GM19455 (cell line): ENCODE measurements around the gene FLACC1.
"Not testable (repeated sequence)": the region's sequence is repeated elsewhere in the genome, so short reads cannot be mapped to it uniquely, and the experiment has no call there.

ENCODE experiments used
- ATAC-seq: cut with Tn5 transposase; IDR thresholded peaks from one replicate; pipeline ENCODE4 v1.9.1; 2021; ENCODE audit not compliant: unreplicated experiment

The FLACC1 gene

DNA sequence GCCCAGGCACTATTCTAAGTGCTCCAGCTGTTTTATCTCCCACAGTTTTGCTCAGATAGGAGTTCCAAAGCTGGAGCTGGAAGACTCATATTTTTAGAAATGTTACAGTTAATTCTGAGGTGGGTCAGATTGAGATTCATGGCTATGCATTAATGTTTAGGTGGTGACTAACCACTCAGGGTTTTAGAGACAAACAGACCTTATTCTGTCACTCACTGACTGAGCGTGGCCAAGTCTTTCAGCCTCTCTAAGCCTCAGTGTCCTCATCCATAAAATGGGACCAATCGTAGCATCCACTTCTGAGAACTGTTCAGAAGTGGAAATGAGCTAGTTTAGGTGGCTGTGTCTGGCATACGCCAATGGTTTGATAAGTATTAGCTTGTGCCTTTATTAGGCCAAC is 101.1 kb downstream of the FLACC1 start:
- ATAC-seq: no peak

DNA sequence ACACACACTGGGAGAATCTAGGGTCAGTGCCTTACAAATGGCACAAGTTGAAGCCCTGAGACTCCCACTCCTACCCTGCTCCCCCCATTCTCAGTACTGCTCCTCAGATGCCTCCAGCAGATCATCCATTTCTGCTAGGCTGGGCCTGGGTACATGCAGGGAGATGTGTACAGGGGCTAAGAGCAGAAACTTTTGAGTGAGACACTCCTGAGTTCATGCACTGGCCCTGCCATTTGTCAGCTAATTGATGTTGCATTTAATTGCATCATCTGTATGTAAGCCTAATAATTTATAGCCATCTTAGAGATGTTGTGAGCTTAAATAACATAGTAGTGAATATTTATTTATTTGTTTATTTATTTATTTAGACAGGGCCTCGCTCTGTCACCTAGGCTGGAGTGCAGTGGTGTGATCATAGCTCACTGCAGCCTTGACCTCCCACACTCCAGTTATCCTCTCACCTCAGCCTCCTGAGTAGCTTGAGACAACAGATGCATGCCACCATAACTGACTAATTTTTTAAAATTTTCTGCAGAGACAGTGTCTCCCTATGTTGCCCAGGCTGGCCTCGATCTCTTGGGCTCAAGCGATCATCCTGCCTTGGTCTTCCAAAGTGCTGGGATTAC is 101.6 kb downstream of the FLACC1 start:
- no peak for ATAC-seq

DNA sequence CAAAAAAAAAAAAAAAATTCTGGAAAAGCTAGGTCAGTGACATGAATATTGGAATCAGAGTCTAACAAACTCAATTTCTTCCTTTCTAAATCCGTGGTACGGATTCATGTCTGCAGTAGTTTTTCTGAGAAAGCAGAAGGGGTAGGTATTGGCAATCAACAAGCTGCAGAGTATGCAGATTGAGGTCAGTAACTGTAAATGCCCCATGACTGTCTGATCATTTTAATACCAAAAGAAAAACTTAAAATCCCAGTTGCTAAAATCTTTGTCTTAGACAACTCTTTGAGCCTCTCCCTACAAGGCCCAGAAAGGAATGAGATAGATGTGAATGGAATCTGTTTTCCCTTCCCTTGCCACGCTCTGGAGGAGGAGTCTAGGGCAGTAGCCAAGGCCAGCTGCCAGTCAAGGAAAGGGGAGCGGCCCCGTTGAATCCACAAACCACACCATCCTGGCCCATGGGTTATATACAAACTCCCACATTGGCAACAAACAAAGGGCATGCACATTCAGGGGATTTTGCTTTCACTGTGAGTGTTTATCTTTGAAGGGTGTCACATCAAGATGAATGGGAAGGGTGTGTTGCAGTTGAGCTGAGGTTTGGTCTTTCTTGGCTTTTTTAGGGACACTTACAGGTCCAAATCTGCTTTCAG is 102.9 kb downstream of the FLACC1 start:
- ATAC-seq: no peak

DNA sequence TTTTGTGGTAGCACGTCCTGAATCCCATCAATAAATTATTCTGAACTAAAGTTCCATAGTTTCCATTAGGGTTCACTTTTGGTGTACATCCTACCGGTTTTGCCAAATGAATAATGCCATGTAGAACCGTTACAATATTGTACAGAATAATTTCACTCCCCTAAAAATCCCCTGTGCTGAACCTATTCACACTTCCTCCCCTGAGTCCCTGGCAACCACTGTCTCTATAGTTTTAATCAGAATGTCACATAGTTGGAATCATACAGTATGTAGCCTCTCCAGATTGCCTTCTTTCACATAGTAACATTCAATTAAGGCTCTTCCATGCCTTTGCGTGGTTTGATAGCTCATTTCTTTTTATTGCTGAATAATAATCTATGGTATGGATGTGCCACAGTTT is 106.4 kb downstream of the FLACC1 start:
- ATAC-seq: no peak

GRCh38 chr2:201249889-201250288 is 107.3 kb downstream of the FLACC1 start:
- no peak for ATAC-seq

GRCh38 chr2:201248288-201248844 is 108.8 kb downstream of the FLACC1 start:
- ATAC-seq: no peak

GRCh38 chr2:201246280-201246679 is 110.9 kb downstream of the FLACC1 start:
- ATAC-seq: no peak

DNA sequence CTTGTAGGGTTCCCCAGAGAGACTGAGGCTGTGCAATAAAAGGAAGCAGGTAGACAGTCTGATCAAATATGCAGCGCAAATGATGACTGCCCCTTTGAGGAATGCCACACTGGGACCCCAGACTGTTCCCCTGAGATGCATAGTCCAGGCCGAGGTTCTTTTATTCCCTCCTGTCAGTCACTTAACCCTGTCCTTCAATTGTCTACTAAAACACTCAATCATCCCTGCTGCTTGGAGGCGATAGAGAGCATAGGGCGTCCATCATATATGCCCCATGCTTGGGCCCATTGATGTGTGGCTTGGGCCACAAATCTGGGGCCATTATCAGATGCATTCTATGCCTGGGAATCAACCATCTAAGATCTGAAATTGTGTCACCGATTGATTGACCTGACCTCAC is 112.3 kb downstream of the FLACC1 start:
- ATAC-seq: no peak

- ATAC-seq: no peak
Measured at GRCh38 chr2:201242571-201243277, 114.4 kb downstream of the FLACC1 start.

DNA sequence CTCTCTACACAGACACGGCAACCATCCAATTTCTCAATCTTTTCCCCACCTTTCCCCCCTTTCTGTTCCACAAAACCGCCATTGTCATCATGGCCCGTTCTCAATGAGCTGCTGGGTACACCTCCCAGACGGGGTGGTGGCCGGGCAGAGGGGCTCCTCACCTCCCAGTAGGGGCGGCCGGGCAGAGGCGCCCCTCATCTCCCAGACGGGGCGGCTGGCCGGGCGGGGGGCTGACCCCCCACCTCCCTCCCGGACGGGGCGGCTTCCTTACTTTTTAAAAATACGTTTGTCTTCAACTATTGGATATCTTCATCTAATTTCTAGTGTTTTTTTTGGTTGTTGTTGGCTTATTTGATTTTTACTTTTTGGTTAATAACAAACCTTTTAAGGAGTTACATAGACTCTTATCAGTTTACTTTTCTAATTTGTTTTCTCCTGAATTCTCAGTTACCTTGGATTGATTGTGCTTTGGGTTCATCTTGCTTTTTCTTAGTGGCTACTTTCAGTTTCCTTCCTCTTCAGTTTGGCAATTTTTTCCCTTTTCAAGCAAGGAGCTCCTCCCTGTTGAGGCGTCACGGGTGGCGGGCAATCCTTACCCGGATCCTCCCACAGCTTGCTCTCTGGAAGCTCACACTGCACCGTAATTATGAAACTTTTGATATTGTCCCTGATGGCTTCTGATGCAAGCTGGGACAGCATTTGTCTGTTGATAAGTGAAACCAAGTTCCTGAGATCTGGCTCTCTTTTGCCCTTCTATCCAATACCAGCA is 117.8 kb downstream of the FLACC1 start:
- not testable (repeated sequence) for ATAC-seq
